ENCODE results near the gene PITPNC1. TPM values are rescaled to one million over a fixed set of nuclear protein-coding genes. Genes with fewer than 3 reads are reported as not detected.

The PITPNC1 gene
- total RNA-seq, 1 experiment from 2014 or later: 23.1 TPM

- TF ChIP-seq, protein P1, sequence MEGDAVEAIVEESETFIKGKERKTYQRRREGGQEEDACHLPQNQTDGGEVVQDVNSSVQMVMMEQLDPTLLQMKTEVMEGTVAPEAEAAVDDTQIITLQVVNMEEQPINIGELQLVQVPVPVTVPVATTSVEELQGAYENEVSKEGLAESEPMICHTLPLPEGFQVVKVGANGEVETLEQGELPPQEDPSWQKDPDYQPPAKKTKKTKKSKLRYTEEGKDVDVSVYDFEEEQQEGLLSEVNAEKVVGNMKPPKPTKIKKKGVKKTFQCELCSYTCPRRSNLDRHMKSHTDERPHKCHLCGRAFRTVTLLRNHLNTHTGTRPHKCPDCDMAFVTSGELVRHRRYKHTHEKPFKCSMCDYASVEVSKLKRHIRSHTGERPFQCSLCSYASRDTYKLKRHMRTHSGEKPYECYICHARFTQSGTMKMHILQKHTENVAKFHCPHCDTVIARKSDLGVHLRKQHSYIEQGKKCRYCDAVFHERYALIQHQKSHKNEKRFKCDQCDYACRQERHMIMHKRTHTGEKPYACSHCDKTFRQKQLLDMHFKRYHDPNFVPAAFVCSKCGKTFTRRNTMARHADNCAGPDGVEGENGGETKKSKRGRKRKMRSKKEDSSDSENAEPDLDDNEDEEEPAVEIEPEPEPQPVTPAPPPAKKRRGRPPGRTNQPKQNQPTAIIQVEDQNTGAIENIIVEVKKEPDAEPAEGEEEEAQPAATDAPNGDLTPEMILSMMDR (conservative IDR thresholded peaks at IDR 0.05; ENCODE audit: low read depth, low read length): no peak
- TF ChIP-seq EZH2phosphoT487 (IDR thresholded peaks at IDR 0.05; ENCODE audit: borderline replicate concordance, low read length) (no peak), EZH2 (IDR thresholded peaks at IDR 0.05; ENCODE audit: low read length, unreplicated experiment) (no peak)
- Histone ChIP-seq H3K9me2 (replicated peaks; ENCODE audit: low read length) (no peaks in the 10 kb centered on the region), H3K27ac (ENCODE audit: low read length) (no peak overlapping the region), H3K27me3 (ENCODE audit: low read length) (no peaks in the 10 kb centered on the region), H3K4me3 (ENCODE audit: low read length) (no peak overlapping the region), H3K4me1 (ENCODE audit: insufficient read depth, low read length) (no peaks in the 10 kb centered on the region), H3K9me3 (ENCODE audit: low read length) (no peaks in the 10 kb centered on the region), H2AFZ (ENCODE audit: low read length) (no peak overlapping the region), H3K4me2 (ENCODE audit: low read length) (no peak overlapping the region), H3F3A (ENCODE audit: low read length, unreplicated experiment) (no peaks in the 10 kb centered on the region), H3K36me3 (ENCODE audit: low read depth, low read length) (no peaks in the 10 kb centered on the region), H3K79me2 (ENCODE audit: low read length) (no peaks in the 10 kb centered on the region), H4K20me1 (ENCODE audit: low read length) (no peaks in the 10 kb centered on the region), H3K9ac (ENCODE audit: low read length) (no peak overlapping the region)
- ChIA-PET POLR2A (ENCODE audit: unreplicated experiment) (no interaction called here), CTCF (no interaction called here)
- DNase-seq: no peak
- ATAC-seq: no peak
- intact Hi-C loops (cut with micrococcal nuclease): no loop called here
- no TSS peak for BruUV-seq (replicated peaks)
These were observed 303.6 kb downstream of the PITPNC1 start for GRCh38 chr17:67680445-67681224.

DNA sequence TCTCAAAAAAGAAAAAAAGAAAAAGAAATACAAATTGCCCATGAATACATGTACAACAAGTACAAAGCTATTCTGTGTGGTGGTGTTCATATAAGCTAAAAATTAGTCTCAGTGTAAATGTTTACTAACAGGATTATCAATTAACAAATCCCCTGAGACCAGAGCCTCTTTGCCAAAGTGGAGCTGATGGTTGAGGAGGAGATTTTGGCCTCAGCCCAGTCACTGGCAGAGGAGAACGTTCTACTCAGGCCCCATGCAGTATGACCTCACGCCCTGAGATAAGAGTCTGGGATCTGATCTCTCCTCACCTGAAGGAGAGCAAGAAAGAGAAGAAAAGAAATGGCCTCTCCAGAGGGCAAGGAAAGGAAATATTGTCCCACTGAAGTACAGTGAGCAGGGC, 305.1 kb downstream of the PITPNC1 start:
- no peaks in the 10 kb centered on the region for H3K9me3 ChIP-seq (ENCODE audit: low read length)
- intact Hi-C loops (cut with micrococcal nuclease): no loop called here
- H3K4me2 ChIP-seq (ENCODE audit: low read length): no peak overlapping the region
- no peak overlapping the region for H3K9ac ChIP-seq (ENCODE audit: low read length)
- CTCF ChIA-PET: no interaction called here
- H3K36me3 ChIP-seq (ENCODE audit: low read depth, low read length): no peaks in the 10 kb centered on the region
- H3K27ac ChIP-seq (ENCODE audit: low read length): no peak overlapping the region
- no peak for ATAC-seq
- POLR2A ChIA-PET (ENCODE audit: unreplicated experiment): interaction anchor here (0.6 kb wide), 1 partner anchor 791 kb away, joined by 6 read pairs; no protein-coding TSS in a partner anchor
- TF ChIP-seq, protein P1 (conservative IDR thresholded peaks at IDR 0.05; ENCODE audit: low read depth, low read length): no peak
- TF ChIP-seq EZH2 (IDR thresholded peaks at IDR 0.05; ENCODE audit: low read length, unreplicated experiment) (no peak), EZH2phosphoT487 (IDR thresholded peaks at IDR 0.05; ENCODE audit: borderline replicate concordance, low read length) (no peak)
- no TSS peak for BruUV-seq (replicated peaks)
- H4K20me1 ChIP-seq (ENCODE audit: low read length): no peaks in the 10 kb centered on the region
- H3F3A ChIP-seq (ENCODE audit: low read length, unreplicated experiment): no peaks in the 10 kb centered on the region
- H3K4me3 ChIP-seq (ENCODE audit: low read length): no peak overlapping the region
- H3K9me2 ChIP-seq (replicated peaks; ENCODE audit: low read length): no peaks in the 10 kb centered on the region
- no peaks in the 10 kb centered on the region for H3K27me3 ChIP-seq (ENCODE audit: low read length)
- DNase-seq: no peak
- H3K79me2 ChIP-seq (ENCODE audit: low read length): no peaks in the 10 kb centered on the region
- no peak overlapping the region for H2AFZ ChIP-seq (ENCODE audit: low read length)
- no peaks in the 10 kb centered on the region for H3K4me1 ChIP-seq (ENCODE audit: insufficient read depth, low read length)

DNA sequence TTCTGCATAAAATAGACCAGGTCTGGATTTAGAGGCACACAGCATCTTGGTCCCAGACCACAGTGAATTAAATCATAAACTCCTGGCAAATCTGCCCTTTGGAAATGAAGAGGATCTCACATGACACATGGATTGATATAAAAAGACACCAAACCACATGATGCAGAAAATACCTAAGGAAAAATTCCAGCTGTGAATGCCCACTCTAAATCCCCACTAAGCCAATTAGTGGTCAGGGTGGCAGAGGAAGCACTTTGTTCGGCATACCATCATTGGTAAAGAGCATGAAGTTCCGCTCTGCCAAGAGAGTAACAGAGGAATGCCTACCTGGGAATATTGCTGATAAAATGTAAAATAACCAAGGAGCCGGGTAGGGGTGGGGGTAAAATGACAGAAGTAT, 308.3 kb downstream of the PITPNC1 start:
- Histone ChIP-seq H3K9me3 (ENCODE audit: low read length) (no peaks in the 10 kb centered on the region), H3F3A (ENCODE audit: low read length, unreplicated experiment) (no peaks in the 10 kb centered on the region), H3K79me2 (ENCODE audit: low read length) (no peaks in the 10 kb centered on the region), H2AFZ (ENCODE audit: low read length) (no peak overlapping the region), H3K27me3 (ENCODE audit: low read length) (no peaks in the 10 kb centered on the region), H3K36me3 (ENCODE audit: low read depth, low read length) (no peaks in the 10 kb centered on the region), H3K4me2 (ENCODE audit: low read length) (no peak overlapping the region), H3K9ac (ENCODE audit: low read length) (no peak overlapping the region), H4K20me1 (ENCODE audit: low read length) (no peaks in the 10 kb centered on the region), H3K27ac (ENCODE audit: low read length) (no peak overlapping the region), H3K9me2 (replicated peaks; ENCODE audit: low read length) (no peaks in the 10 kb centered on the region), H3K4me1 (ENCODE audit: insufficient read depth, low read length) (no peaks in the 10 kb centered on the region), H3K4me3 (ENCODE audit: low read length) (no peak overlapping the region)
- CTCF ChIA-PET: no interaction called here
- no peak for DNase-seq
- BruUV-seq (replicated peaks): no TSS peak
- no peak for ATAC-seq
- intact Hi-C loops (cut with micrococcal nuclease): loop anchor here (5.0 kb wide), 2 partner anchors 38 to 208 kb away; no protein-coding TSS in a partner anchor
- TF ChIP-seq EZH2 (IDR thresholded peaks at IDR 0.05; ENCODE audit: low read length, unreplicated experiment) (no peak), EZH2phosphoT487 (IDR thresholded peaks at IDR 0.05; ENCODE audit: borderline replicate concordance, low read length) (no peak)
- TF ChIP-seq, protein P1 (conservative IDR thresholded peaks at IDR 0.05; ENCODE audit: low read depth, low read length): no peak
- POLR2A ChIA-PET (ENCODE audit: unreplicated experiment): interaction anchor here (0.7 kb wide), 1 partner anchor 312 kb away, joined by 3 read pairs; no protein-coding TSS in a partner anchor

All from PC-3 (cell line).